Measurements from ENCODE around the gene PSD.

GRCh38 chr10:102425444-102425843 is 6.9 kb upstream of the PSD start:
- no peak for TF ChIP-seq CTCF (IDR thresholded peaks at IDR 0.05; ENCODE audit: poor library complexity, severe bottlenecking)
- TF ChIP-seq TAF1 (IDR thresholded peaks at IDR 0.05; ENCODE audit: low read depth), result no peak
- no peak for TF ChIP-seq EP300 (conservative IDR thresholded peaks at IDR 0.05; ENCODE audit: poor library complexity, severe bottlenecking)
